Endothelial cell (in vitro differentiated cells): ENCODE results near the gene TCAIM. TPM values are rescaled to one million over a fixed set of nuclear protein-coding genes. Genes with fewer than 3 reads are reported as not detected.

Experiments used
- DNase-seq: peaks from one replicate; pipeline ENCODE4 v3.0.0; 2021; ENCODE audit warnings: low spot score
- H3K27ac Mint-ChIP-seq: one replicate; pipeline ENCODE4 v1.8.0; 2021; ENCODE audit warnings: mixed read lengths, inconsistent platforms; ENCODE audit not compliant: unreplicated experiment
- H3K27me3 Mint-ChIP-seq: one replicate; pipeline ENCODE4 v1.8.0; 2021; ENCODE audit warnings: mild to moderate bottlenecking, moderate library complexity, mixed read lengths, inconsistent platforms; ENCODE audit not compliant: unreplicated experiment
- H3K36me3 Mint-ChIP-seq: one replicate; pipeline ENCODE4 v1.8.0; 2021; ENCODE audit warnings: mild to moderate bottlenecking, low read depth, mixed read lengths, inconsistent platforms; ENCODE audit not compliant: unreplicated experiment
- H3K4me1 Mint-ChIP-seq: one replicate; pipeline ENCODE4 v1.8.0; 2021; ENCODE audit warnings: mild to moderate bottlenecking, mixed read lengths, inconsistent platforms; ENCODE audit not compliant: unreplicated experiment
- H3K4me3 Mint-ChIP-seq: one replicate; pipeline ENCODE4 v1.8.0; 2021; ENCODE audit warnings: mild to moderate bottlenecking, mixed read lengths, inconsistent platforms; ENCODE audit not compliant: unreplicated experiment
- H3K9me3 Mint-ChIP-seq: one replicate; pipeline ENCODE4 v1.8.0; 2021; ENCODE audit warnings: mixed read lengths, inconsistent platforms; ENCODE audit not compliant: unreplicated experiment
- total RNA-seq: library from RNA; stranded (reverse); fragmentation: NEBNext Ultra II Directional; extraction: Animal tissue kit (Norgen Biotek cat#: 25700); gene quantifications from one replicate; pipeline ENCODE4 v1.2.1, GENCODE V29; 2021; ENCODE audit not compliant: unreplicated experiment
- TF ChIP-seq, protein P1 (sequence below): fragments of 200-600 bp; sonication (generic); IDR thresholded peaks from one replicate; pipeline ENCODE4 v1.5.0; 2021; ENCODE audit warnings: antibody characterized with exemption; ENCODE audit not compliant: unreplicated experiment

Gene TCAIM
- total RNA-seq, 1 donor from 2014 or later, result 20.5 TPM

DNA sequence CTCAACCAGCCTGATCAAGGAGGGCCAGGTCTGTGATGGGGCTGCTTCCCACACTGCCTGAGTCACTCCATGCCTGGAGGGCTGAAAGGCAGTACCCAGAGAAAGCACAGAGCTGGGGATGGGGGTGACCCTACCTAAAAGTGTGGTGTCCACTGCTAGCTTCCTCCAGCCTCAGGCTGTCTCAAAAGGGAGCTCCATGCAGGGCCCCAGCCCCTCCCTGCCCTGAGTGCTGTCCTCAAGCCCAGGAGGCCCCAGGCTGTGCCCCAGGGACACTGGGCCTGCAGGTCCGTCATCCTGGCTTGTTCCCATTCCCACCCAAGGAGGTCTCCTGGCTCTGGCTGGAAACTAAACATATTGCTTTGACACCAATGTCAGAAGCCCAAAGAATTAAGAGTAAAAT is 82.1 kb downstream of the TCAIM start:
- H3K36me3 Mint-ChIP-seq, result peaks cover 13% of the 10 kb centered on the region
- TF ChIP-seq, protein P1, sequence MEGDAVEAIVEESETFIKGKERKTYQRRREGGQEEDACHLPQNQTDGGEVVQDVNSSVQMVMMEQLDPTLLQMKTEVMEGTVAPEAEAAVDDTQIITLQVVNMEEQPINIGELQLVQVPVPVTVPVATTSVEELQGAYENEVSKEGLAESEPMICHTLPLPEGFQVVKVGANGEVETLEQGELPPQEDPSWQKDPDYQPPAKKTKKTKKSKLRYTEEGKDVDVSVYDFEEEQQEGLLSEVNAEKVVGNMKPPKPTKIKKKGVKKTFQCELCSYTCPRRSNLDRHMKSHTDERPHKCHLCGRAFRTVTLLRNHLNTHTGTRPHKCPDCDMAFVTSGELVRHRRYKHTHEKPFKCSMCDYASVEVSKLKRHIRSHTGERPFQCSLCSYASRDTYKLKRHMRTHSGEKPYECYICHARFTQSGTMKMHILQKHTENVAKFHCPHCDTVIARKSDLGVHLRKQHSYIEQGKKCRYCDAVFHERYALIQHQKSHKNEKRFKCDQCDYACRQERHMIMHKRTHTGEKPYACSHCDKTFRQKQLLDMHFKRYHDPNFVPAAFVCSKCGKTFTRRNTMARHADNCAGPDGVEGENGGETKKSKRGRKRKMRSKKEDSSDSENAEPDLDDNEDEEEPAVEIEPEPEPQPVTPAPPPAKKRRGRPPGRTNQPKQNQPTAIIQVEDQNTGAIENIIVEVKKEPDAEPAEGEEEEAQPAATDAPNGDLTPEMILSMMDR, result no peak
- H3K4me1 Mint-ChIP-seq, result peaks cover 4% of the 10 kb centered on the region

DNA sequence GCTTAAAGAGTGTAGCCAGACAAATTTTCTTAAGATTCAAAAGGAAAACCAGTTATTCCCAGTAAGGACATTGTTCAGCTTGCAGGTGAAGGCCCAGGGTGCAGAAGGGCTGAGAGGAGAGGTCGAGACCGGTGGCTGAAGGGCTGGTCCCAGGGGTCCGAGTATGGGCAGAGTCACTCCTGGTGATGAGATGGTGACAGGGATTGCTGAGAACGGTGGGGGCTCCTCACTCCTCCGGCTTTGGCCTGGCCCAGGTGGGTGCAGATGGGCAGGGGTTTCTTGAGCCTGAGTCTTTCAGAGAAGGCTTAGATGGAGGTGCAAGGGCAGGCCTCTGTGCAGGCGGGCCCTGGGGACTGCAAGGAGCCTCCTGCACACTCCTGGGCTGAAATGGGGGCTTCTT is 82.7 kb downstream of the TCAIM start:
- Mint-ChIP-seq H3K9me3 (no peaks in the 10 kb centered on the region), H3K36me3 (peaks cover 13% of the 10 kb centered on the region), H3K27me3 (peaks cover 12% of the 10 kb centered on the region), H3K4me3 (no peak overlapping the region), H3K4me1 (peaks cover 4% of the 10 kb centered on the region), H3K27ac (no peak overlapping the region)
- no peak for DNase-seq
- TF ChIP-seq, protein P1, result no peak

More for the DNA sequence above, 82.1 kb downstream of the TCAIM start:
- Mint-ChIP-seq H3K9me3 (no peaks in the 10 kb centered on the region), H3K27me3 (peaks cover 12% of the 10 kb centered on the region), H3K4me3 (no peak overlapping the region), H3K27ac (no peak overlapping the region)
- DNase-seq, result no peak

DNA sequence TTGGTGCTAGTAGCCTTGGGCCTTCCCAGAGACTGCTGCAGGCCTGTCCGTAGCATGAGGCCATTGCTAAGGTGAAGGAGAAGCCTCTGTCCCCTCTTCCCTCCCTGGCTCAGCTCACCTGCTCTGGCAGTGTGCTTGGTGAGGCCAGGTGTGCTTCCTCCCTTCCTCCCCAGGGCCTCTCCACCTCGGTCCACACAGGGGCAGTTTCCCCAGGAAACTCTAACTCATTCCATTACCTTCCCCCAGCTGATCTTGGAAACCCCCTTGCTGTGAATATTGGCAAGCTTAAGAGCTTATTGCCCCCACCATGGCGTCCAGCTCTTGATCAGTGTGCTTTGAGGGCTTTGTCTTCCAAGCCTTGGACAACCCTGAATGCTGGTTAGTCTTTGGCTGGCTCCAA is 86.2 kb downstream of the TCAIM start:
- no peak for DNase-seq
- Mint-ChIP-seq H3K27ac (no peak overlapping the region), H3K4me3 (no peak overlapping the region), H3K36me3 (peaks cover 7% of the 10 kb centered on the region), H3K27me3 (peaks cover 3% of the 10 kb centered on the region), H3K4me1 (peaks cover 4% of the 10 kb centered on the region), H3K9me3 (no peaks in the 10 kb centered on the region)
- TF ChIP-seq, protein P1, result no peak

- no peaks in the 10 kb centered on the region for H3K9me3 Mint-ChIP-seq
- peaks cover 7% of the 10 kb centered on the region for H3K36me3 Mint-ChIP-seq
- no peak overlapping the region for H3K27ac Mint-ChIP-seq
- TF ChIP-seq, protein P1, result no peak
- peaks cover 4% of the 10 kb centered on the region for H3K4me1 Mint-ChIP-seq
- DNase-seq, result no peak
- peaks cover 3% of the 10 kb centered on the region for H3K27me3 Mint-ChIP-seq
- no peak overlapping the region for H3K4me3 Mint-ChIP-seq
These were observed 89.1 kb downstream of the TCAIM start for GRCh38 chr3:44427683-44428082.

DNA sequence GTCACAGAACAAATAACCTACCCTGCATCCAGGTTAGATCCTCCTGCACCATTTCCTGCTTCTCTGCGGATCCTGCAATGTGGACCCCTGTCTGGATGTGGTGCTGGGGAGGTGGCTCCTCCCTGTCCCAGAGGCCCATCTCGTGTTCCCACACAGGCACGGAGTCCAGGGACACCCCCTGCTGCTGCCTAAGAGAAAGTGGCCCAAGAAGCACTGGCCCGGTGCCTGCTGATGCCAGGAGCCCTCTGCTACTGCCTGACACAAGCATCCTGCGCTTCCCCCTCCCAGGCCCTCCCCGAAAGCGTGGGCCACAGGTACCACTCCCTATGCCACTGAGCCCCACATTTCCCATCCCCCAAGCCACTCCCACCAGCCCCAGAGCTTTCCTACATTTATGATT is 90.3 kb downstream of the TCAIM start:
- H3K27me3 Mint-ChIP-seq, result peaks cover 3% of the 10 kb centered on the region

More for the DNA sequence above, 90.3 kb downstream of the TCAIM start:
- Mint-ChIP-seq H3K9me3 (no peaks in the 10 kb centered on the region), H3K4me3 (no peak overlapping the region), H3K27ac (no peak overlapping the region), H3K36me3 (peaks cover 7% of the 10 kb centered on the region), H3K4me1 (peaks cover 4% of the 10 kb centered on the region)
- TF ChIP-seq, protein P1, result no peak
- no peak for DNase-seq
